Measurements from ENCODE around the gene SLC37A4.

GRCh38 chr11:119061256-119061655 lies 30.6 kb upstream of the SLC37A4 start:
- no peak for TF ChIP-seq CTCF (IDR thresholded peaks at IDR 0.05)
- no peak for TF ChIP-seq POLR2A (IDR thresholded peaks at IDR 0.05)

Data from thyroid gland (tissue), 4 donors.